ENCODE measurements around the gene PLP2.

DNA sequence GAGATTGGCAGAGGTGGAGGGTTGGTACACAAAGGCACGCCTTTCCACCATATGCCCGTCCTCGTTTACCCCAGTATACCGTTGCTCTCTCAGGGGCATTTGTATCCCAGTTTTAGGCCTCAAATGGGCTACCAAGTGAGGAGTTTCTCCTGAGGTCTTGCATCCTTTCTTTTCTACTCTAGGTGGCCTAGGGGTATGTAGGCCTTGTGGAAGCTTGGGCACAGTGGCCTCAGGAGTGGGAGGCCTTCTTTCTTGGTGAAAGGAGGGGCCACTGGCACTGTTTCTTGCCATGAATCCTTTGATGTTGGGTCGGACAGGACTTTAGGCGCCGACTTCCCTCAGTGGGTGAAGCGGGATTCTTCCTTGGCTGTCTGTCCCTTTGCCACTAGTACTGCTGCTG lies 24.4 kb upstream of the PLP2 start:
- TF ChIP-seq, protein P1, sequence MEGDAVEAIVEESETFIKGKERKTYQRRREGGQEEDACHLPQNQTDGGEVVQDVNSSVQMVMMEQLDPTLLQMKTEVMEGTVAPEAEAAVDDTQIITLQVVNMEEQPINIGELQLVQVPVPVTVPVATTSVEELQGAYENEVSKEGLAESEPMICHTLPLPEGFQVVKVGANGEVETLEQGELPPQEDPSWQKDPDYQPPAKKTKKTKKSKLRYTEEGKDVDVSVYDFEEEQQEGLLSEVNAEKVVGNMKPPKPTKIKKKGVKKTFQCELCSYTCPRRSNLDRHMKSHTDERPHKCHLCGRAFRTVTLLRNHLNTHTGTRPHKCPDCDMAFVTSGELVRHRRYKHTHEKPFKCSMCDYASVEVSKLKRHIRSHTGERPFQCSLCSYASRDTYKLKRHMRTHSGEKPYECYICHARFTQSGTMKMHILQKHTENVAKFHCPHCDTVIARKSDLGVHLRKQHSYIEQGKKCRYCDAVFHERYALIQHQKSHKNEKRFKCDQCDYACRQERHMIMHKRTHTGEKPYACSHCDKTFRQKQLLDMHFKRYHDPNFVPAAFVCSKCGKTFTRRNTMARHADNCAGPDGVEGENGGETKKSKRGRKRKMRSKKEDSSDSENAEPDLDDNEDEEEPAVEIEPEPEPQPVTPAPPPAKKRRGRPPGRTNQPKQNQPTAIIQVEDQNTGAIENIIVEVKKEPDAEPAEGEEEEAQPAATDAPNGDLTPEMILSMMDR (conservative IDR thresholded peaks at IDR 0.05; ENCODE audit: low read length) = no peak
- no peak for TF ChIP-seq EZH2phosphoT487 (IDR thresholded peaks at IDR 0.05; ENCODE audit: borderline replicate concordance, low read depth, low read length)

All from OCI-LY7 (cell line).